SK-N-SH (cell line): ENCODE results near the gene DCAF8L2. TPM values are rescaled to one million over a fixed set of nuclear protein-coding genes. Genes with fewer than 3 reads are reported as not detected.
A peak's percentile ranks its signal among the peaks of the same experiment; 100 is the strongest.

Experiments
- CTCF ChIA-PET: fragments of 300-600, 350-600 bp; formaldehyde crosslinking; extraction: SDS; loops from one replicate; lab custom pipeline; 2021; lab: Yijun Ruan, JAX
- POLR2A ChIA-PET: fragments of 350-600 bp; sonication (Branson Sonifier 250); formaldehyde crosslinking; extraction: SDS; loops from one replicate; lab custom pipeline; 2020; ENCODE audit warnings: antibody characterized with exemption, inconsistent platforms; lab: Yijun Ruan, JAX
- DNase-seq: peaks from one replicate; pipeline ENCODE4 v3.0.0; 2012
- H2AFZ ChIP-seq: fragments of 200-600 bp; sonication (generic); 2 replicates; pipeline ENCODE4 v1.8.1; 2016; ENCODE audit warnings: antibody characterized with exemption, mild to moderate bottlenecking, low read depth
- H3F3A ChIP-seq: fragments of 200-600 bp; sonication (generic); replicated peaks from 2 replicates; pipeline ENCODE3; 2016; ENCODE audit warnings: antibody characterized with exemption, mild to moderate bottlenecking; ENCODE audit not compliant: insufficient read depth
- H3K27ac ChIP-seq, 2 experiments: fragments of 200-500 bp in 1 of 2; fragments of 200-600 bp in 1 of 2; sonication (Bioruptor generic) in 1 of 2; sonication (generic), shearing (Covaris generic) in 1 of 2; 2 replicates each; pipeline versions ENCODE4 v1.5.1 to v1.6.1; 2014 to 2016; ENCODE audit warnings: low read depth in 2 of 2, inconsistent platforms in 1 of 2, low read length in 1 of 2, mild to moderate bottlenecking in 1 of 2, mixed read lengths in 1 of 2
- H3K27me3 ChIP-seq: fragments of 200-600 bp; sonication (generic), shearing (Covaris generic); 2 replicates; pipeline ENCODE4 v1.6.1; 2016; ENCODE audit warnings: mixed run types; ENCODE audit not compliant: insufficient read depth
- H3K36me3 ChIP-seq, 2 experiments: fragments of 200-500 bp in 1 of 2; fragments of 200-600 bp in 1 of 2; sonication (Bioruptor generic) in 1 of 2; sonication (generic) in 1 of 2; replicated peaks in 1 of 2; 2 replicates each; pipeline versions ENCODE3 to v1.5.1; 2014 to 2016; ENCODE audit warnings: low read length in 1 of 2, mild to moderate bottlenecking in 1 of 2; ENCODE audit not compliant: insufficient read depth in 2 of 2, control insufficient read depth in 1 of 2
- H3K4me1 ChIP-seq, 2 experiments: fragments of 200-500 bp in 1 of 2; fragments of 200-600 bp in 1 of 2; sonication (Bioruptor generic) in 1 of 2; sonication (generic), shearing (Covaris generic) in 1 of 2; 2 replicates each; pipeline versions ENCODE4 v1.5.1 to v1.6.1; 2014 to 2016; ENCODE audit warnings: low read depth in 1 of 2, low read length in 1 of 2, mixed run types in 1 of 2; ENCODE audit not compliant: insufficient read depth in 2 of 2, control insufficient read depth in 1 of 2
- H3K4me2 ChIP-seq: fragments of 200-600 bp; sonication (generic), shearing (Covaris generic); 2 replicates; pipeline ENCODE4 v1.6.1; 2017; ENCODE audit warnings: mixed run types
- H3K4me3 ChIP-seq, 2 experiments: fragments of 200-500 bp in 1 of 2; fragments of 200-600 bp in 1 of 2; sonication (Bioruptor generic) in 1 of 2; sonication (generic), shearing (Covaris generic) in 1 of 2; 2 replicates each; pipeline versions ENCODE4 v1.5.1 to v1.8.1; 2014 to 2016; ENCODE audit warnings: low read depth in 2 of 2, inconsistent platforms in 1 of 2, low read length in 1 of 2, mild to moderate bottlenecking in 1 of 2, mixed read lengths in 1 of 2, moderate library complexity in 1 of 2
- H3K79me2 ChIP-seq: fragments of 200-600 bp; sonication (generic); 2 replicates; pipeline ENCODE4 v1.8.1; 2017; ENCODE audit warnings: mild to moderate bottlenecking; ENCODE audit not compliant: insufficient read depth
- H3K9ac ChIP-seq: fragments of 200-600 bp; sonication (generic); 2 replicates; pipeline ENCODE4 v1.6.1; 2017; ENCODE audit warnings: mixed run types
- H3K9me2 ChIP-seq: fragments of 200-600 bp; sonication (generic); 2 replicates; pipeline ENCODE4 v1.6.1; 2017; ENCODE audit warnings: mixed run types
- H3K9me3 ChIP-seq: fragments of 200-600 bp; sonication (generic); 2 replicates; pipeline ENCODE4 v1.6.1; 2017; ENCODE audit warnings: mixed run types, mild to moderate bottlenecking, moderate library complexity
- H4K20me1 ChIP-seq: fragments of 200-600 bp; sonication (generic); 2 replicates; pipeline ENCODE4 v1.6.1; 2017; ENCODE audit warnings: mild to moderate bottlenecking, mixed run types; ENCODE audit not compliant: insufficient read depth
- CTCF ChIP-seq: fragments of 200-600 bp; sonication (generic); IDR thresholded peaks from 2 replicates; pipeline ENCODE4 v1.6.1; 2017; ENCODE audit warnings: antibody characterized with exemption, mild to moderate bottlenecking, moderate library complexity
- ELF1 ChIP-seq: IDR thresholded peaks from 2 replicates; pipeline ENCODE4 v1.4.0; 2012
- EP300 ChIP-seq, 2 experiments: IDR thresholded peaks; 2 replicates each; pipeline versions ENCODE4 v1.4.0 to v1.6.1; 2012; ENCODE audit warnings: borderline replicate concordance in 1 of 2, low read depth in 1 of 2, low read length in 1 of 2
- EZH2phosphoT487 ChIP-seq: fragments of 200-600 bp; sonication (generic); IDR thresholded peaks from 2 replicates; pipeline ENCODE4 v1.6.1; 2017; ENCODE audit warnings: low read depth, mixed run types, mild to moderate bottlenecking, antibody characterized with exemption, moderate library complexity, borderline replicate concordance
- GATA2 ChIP-seq: sonication (generic); formaldehyde crosslinking; IDR thresholded peaks from 2 replicates; pipeline ENCODE4 v1.5.0; 2020; ENCODE audit warnings: mild to moderate bottlenecking, missing genetic modification reagents
- MAX ChIP-seq: IDR thresholded peaks from 2 replicates; pipeline ENCODE4 v1.4.0; 2012; ENCODE audit warnings: low read depth
- MEF2A ChIP-seq: IDR thresholded peaks from 2 replicates; pipeline ENCODE4 v1.4.0; 2012; ENCODE audit warnings: low read depth, borderline replicate concordance
- MXI1 ChIP-seq: IDR thresholded peaks from 2 replicates; pipeline ENCODE4 v1.6.1; 2012; ENCODE audit warnings: mild to moderate bottlenecking, low read depth, low read length, improper control_type of control experiment
- NFIC ChIP-seq: IDR thresholded peaks from 2 replicates; pipeline ENCODE4 v1.4.0; 2012; ENCODE audit warnings: borderline replicate concordance
- NRF1 ChIP-seq: IDR thresholded peaks from 2 replicates; pipeline ENCODE4 v1.6.1; 2012; ENCODE audit warnings: low read depth, mild to moderate bottlenecking, low read length
- POLR2AphosphoS5 ChIP-seq: IDR thresholded peaks from 2 replicates; pipeline ENCODE4 v1.6.1; 2012; ENCODE audit warnings: low read depth, low read length
- RFX5 ChIP-seq: IDR thresholded peaks from 2 replicates; pipeline ENCODE4 v1.6.1; 2012; ENCODE audit warnings: mild to moderate bottlenecking, improper control_type of control experiment, low read length
- RXRA ChIP-seq: IDR thresholded peaks from 2 replicates; pipeline ENCODE4 v1.4.0; 2012; ENCODE audit warnings: low read depth, mild to moderate bottlenecking, borderline replicate concordance
- SIN3A ChIP-seq: IDR thresholded peaks from 2 replicates; pipeline ENCODE4 v1.6.1; 2012; ENCODE audit warnings: low read depth, mild to moderate bottlenecking, low read length, moderate library complexity, borderline replicate concordance
- SMC3 ChIP-seq: IDR thresholded peaks from 2 replicates; pipeline ENCODE4 v1.6.1; 2012; ENCODE audit warnings: low read depth, low read length, improper control_type of control experiment
- TAF1 ChIP-seq: IDR thresholded peaks from 2 replicates; pipeline ENCODE4 v1.6.1; 2012; ENCODE audit warnings: low read depth, mild to moderate bottlenecking, low read length, moderate library complexity, borderline replicate concordance
- TCF12 ChIP-seq: IDR thresholded peaks from 2 replicates; pipeline ENCODE4 v1.4.0; 2012
- TEAD4 ChIP-seq: IDR thresholded peaks from 2 replicates; pipeline ENCODE4 v1.4.0; 2012; ENCODE audit warnings: mild to moderate bottlenecking, borderline replicate concordance; ENCODE audit not compliant: insufficient read depth
- USF1 ChIP-seq: IDR thresholded peaks from 2 replicates; pipeline ENCODE4 v1.4.0; 2012; ENCODE audit warnings: low read depth, borderline replicate concordance
- USF2 ChIP-seq: fragments of 150-350 bp; IDR thresholded peaks from 2 replicates; pipeline ENCODE4 v1.6.1; 2017; ENCODE audit warnings: antibody characterized with exemption, low read length, low read depth, borderline replicate concordance
- polyA plus RNA-seq, 3 experiments: library from polyadenylated mRNA; depleted of rRNA; stranded (reverse); fragments of >200 nt; gene quantifications; 2 replicates each; pipeline ENCODE4 v1.2.3, GENCODE V29; 2012
- TF ChIP-seq, protein P1 (sequence below): IDR thresholded peaks from 2 replicates; pipeline ENCODE4 v1.6.1; 2012; ENCODE audit warnings: mild to moderate bottlenecking, low read depth, low read length, moderate library complexity
- TF ChIP-seq, protein P2 (sequence below): fragments of 150-350 bp; IDR thresholded peaks from 2 replicates; pipeline ENCODE4 v1.6.1; 2016; ENCODE audit warnings: mild to moderate bottlenecking, low read depth, low read length

Gene DCAF8L2
- polyA plus RNA-seq, 1 of the 3 experiments (the other 2 are of a cell fraction): 0.33 TPM

GRCh38 chrX:27765718-27766117, 175.6 kb downstream of the DCAF8L2 start (continued):
- TF ChIP-seq, protein P1, sequence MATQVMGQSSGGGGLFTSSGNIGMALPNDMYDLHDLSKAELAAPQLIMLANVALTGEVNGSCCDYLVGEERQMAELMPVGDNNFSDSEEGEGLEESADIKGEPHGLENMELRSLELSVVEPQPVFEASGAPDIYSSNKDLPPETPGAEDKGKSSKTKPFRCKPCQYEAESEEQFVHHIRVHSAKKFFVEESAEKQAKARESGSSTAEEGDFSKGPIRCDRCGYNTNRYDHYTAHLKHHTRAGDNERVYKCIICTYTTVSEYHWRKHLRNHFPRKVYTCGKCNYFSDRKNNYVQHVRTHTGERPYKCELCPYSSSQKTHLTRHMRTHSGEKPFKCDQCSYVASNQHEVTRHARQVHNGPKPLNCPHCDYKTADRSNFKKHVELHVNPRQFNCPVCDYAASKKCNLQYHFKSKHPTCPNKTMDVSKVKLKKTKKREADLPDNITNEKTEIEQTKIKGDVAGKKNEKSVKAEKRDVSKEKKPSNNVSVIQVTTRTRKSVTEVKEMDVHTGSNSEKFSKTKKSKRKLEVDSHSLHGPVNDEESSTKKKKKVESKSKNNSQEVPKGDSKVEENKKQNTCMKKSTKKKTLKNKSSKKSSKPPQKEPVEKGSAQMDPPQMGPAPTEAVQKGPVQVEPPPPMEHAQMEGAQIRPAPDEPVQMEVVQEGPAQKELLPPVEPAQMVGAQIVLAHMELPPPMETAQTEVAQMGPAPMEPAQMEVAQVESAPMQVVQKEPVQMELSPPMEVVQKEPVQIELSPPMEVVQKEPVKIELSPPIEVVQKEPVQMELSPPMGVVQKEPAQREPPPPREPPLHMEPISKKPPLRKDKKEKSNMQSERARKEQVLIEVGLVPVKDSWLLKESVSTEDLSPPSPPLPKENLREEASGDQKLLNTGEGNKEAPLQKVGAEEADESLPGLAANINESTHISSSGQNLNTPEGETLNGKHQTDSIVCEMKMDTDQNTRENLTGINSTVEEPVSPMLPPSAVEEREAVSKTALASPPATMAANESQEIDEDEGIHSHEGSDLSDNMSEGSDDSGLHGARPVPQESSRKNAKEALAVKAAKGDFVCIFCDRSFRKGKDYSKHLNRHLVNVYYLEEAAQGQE: no peak
- no peak for TF ChIP-seq EP300 (IDR thresholded peaks at IDR 0.05; ENCODE audit: borderline replicate concordance in 1 of 2, low read depth in 1 of 2, low read length in 1 of 2)
- no peak for TF ChIP-seq NFIC
- TF ChIP-seq TEAD4: no peak
- no peak for TF ChIP-seq NRF1
- TF ChIP-seq EZH2phosphoT487: no peak
- no peak for TF ChIP-seq RXRA
- TF ChIP-seq CTCF: no peak
- TF ChIP-seq MAX: no peak

- H4K20me1 ChIP-seq: no peaks in the 10 kb centered on the region
- H3K27ac ChIP-seq: peak overlapping the region in 1 of 2 experiments; percentile 71; a peak in 2 of 4 replicates
- no peak for TF ChIP-seq TAF1
- no peak for TF ChIP-seq MXI1
- TF ChIP-seq MEF2A: no peak
- TF ChIP-seq, protein P2, sequence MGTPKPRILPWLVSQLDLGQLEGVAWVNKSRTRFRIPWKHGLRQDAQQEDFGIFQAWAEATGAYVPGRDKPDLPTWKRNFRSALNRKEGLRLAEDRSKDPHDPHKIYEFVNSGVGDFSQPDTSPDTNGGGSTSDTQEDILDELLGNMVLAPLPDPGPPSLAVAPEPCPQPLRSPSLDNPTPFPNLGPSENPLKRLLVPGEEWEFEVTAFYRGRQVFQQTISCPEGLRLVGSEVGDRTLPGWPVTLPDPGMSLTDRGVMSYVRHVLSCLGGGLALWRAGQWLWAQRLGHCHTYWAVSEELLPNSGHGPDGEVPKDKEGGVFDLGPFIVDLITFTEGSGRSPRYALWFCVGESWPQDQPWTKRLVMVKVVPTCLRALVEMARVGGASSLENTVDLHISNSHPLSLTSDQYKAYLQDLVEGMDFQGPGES: no peak
- no peak for TF ChIP-seq TCF12
- no peak for TF ChIP-seq ELF1
- TF ChIP-seq EZH2phosphoT487: no peak
- no peak for TF ChIP-seq MAX
- TF ChIP-seq POLR2AphosphoS5: no peak
- no peak for TF ChIP-seq SMC3
- TF ChIP-seq USF2: no peak
- no peak for TF ChIP-seq RFX5
- no peak for TF ChIP-seq GATA2 (CRISPR knock-in tag)
- no peak for TF ChIP-seq USF1
- TF ChIP-seq NRF1: no peak
- no peak for TF ChIP-seq SIN3A
- no peaks in the 10 kb centered on the region for H3K9me2 ChIP-seq
- no peaks in the 10 kb centered on the region for H3K9me3 ChIP-seq
- H3K4me3 ChIP-seq: no peak overlapping the region
- DNase-seq: no peak
- H3K4me1 ChIP-seq: no peaks in the 10 kb centered on the region
- ChIA-PET POLR2A (no interaction called here), CTCF (no interaction called here)
- no peaks in the 10 kb centered on the region for H3K36me3 ChIP-seq
- peak overlapping the region; percentile 20; the same call in 1 of the 2 replicates for H2AFZ ChIP-seq
- no peak overlapping the region for H3K9ac ChIP-seq
- peaks cover 4% of the 10 kb centered on the region for H3F3A ChIP-seq
- no peaks in the 10 kb centered on the region for H3K27me3 ChIP-seq
- no peaks in the 10 kb centered on the region for H3K79me2 ChIP-seq
- H3K4me2 ChIP-seq: no peak overlapping the region
Measured at GRCh38 chrX:27767387-27767786, 177.2 kb downstream of the DCAF8L2 start.
